ENCODE measurements around the gene TNFRSF18. TPM values are rescaled to one million over a fixed set of nuclear protein-coding genes. Genes with fewer than 3 reads are reported as not detected.
"Not testable (repeated sequence)": the region's sequence is repeated elsewhere in the genome, so short reads cannot be mapped to it uniquely, and the experiment has no call there.

TNFRSF18 gene
- total and polyA plus RNA-seq, 2 experiments from 2014 or later: 1.3 TPM; not detected in 1

DNA sequence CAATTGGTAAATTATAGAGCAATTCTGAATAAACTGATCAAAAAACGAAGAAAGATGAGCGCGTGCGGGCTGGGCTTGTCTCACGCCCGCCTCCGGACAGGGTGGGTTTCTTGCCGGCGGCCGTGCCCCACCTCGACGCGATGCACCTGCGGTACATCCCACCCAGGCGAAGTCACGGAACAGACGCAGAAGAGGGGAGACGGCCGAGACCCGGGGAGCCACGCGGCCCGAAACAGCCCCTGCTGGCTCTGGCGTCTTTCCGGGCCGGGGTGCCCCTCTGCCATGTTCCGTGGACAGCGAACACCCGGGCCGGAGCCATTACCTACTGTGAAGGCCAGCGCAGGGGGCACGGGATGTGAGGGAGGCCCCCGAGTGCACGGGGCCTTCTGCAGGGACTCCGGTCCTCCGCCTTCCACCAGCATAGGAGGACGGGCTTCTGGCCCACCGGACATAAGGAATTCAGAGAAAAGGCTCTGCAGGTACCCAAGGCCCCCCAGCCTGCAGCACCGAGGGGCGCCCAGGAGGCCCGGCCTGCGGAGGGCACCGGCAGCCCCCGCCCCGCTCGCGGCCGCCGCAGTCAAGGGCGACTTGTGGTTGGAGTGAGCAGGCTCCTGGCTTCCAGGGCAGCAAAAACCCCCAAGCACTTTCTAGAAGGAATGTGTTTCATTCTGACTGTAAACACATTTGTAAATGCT lies 47.7 kb upstream of the TNFRSF18 start:
- no peak for DNase-seq (ENCODE audit: low spot score)
- H2AFZ ChIP-seq: no peak overlapping the region
- H3K36me3 ChIP-seq (replicated peaks; ENCODE audit: insufficient read depth, low read depth): no peaks in the 10 kb centered on the region
- no peaks in the 10 kb centered on the region for H3K9me2 ChIP-seq (replicated peaks; ENCODE audit: insufficient read depth)
- 97% methylated on average over 50 of the region's 50 CpGs for WGBS (ENCODE audit: low lambda C conversion rate, missing lambda C conversion rate)
- no peak overlapping the region for H3K27ac ChIP-seq
- no peak for TF ChIP-seq EZH2phosphoT487 (IDR thresholded peaks at IDR 0.05; ENCODE audit: low read depth, severe bottlenecking, unreplicated experiment)
- TF ChIP-seq, protein P1, sequence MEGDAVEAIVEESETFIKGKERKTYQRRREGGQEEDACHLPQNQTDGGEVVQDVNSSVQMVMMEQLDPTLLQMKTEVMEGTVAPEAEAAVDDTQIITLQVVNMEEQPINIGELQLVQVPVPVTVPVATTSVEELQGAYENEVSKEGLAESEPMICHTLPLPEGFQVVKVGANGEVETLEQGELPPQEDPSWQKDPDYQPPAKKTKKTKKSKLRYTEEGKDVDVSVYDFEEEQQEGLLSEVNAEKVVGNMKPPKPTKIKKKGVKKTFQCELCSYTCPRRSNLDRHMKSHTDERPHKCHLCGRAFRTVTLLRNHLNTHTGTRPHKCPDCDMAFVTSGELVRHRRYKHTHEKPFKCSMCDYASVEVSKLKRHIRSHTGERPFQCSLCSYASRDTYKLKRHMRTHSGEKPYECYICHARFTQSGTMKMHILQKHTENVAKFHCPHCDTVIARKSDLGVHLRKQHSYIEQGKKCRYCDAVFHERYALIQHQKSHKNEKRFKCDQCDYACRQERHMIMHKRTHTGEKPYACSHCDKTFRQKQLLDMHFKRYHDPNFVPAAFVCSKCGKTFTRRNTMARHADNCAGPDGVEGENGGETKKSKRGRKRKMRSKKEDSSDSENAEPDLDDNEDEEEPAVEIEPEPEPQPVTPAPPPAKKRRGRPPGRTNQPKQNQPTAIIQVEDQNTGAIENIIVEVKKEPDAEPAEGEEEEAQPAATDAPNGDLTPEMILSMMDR (IDR thresholded peaks at IDR 0.05; ENCODE audit: poor library complexity): no peak
- TF ChIP-seq EZH2 (IDR thresholded peaks at IDR 0.05; ENCODE audit: borderline replicate concordance): no peak
- H3K27me3 ChIP-seq: no peaks in the 10 kb centered on the region
- no peak overlapping the region for H3K4me2 ChIP-seq
- H3K4me3 ChIP-seq: no peak overlapping the region
- H3K9me3 ChIP-seq (ENCODE audit: low read depth): no peaks in the 10 kb centered on the region
- H3K4me1 ChIP-seq (ENCODE audit: insufficient read depth): no peaks in the 10 kb centered on the region
- H3K79me2 ChIP-seq: peaks cover under 1% of the 10 kb centered on the region
- H4K20me1 ChIP-seq (ENCODE audit: insufficient read depth, poor library complexity, severe bottlenecking): no peaks in the 10 kb centered on the region

DNA sequence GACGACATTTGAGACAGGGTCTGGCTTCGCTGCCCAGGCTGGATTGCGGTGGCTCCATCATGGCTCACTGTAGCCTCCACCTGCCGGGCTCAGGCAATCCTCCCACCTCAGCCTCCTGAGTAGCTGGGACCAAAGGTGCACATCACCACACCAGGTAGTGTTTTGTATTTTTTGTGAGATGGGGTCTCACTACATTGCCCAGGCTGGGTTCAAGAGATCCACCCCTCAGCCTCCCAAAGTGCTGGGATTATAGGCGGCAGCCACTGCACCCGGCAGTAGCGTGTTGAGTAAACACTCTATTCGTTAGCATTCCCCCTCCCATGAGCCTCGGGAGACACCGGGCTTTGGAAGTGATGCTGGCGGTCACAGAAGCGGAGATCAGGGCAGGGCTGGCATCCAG lies 46.9 kb upstream of the TNFRSF18 start:
- Histone ChIP-seq H3K9me3 (ENCODE audit: low read depth) (no peaks in the 10 kb centered on the region), H4K20me1 (ENCODE audit: insufficient read depth, poor library complexity, severe bottlenecking) (no peaks in the 10 kb centered on the region), H3K4me3 (no peak overlapping the region), H3K4me2 (no peak overlapping the region), H2AFZ (no peak overlapping the region), H3K27me3 (no peaks in the 10 kb centered on the region), H3K9me2 (replicated peaks; ENCODE audit: insufficient read depth) (no peaks in the 10 kb centered on the region), H3K27ac (no peak overlapping the region), H3K79me2 (no peaks in the 10 kb centered on the region), H3K4me1 (ENCODE audit: insufficient read depth) (no peaks in the 10 kb centered on the region), H3K36me3 (replicated peaks; ENCODE audit: insufficient read depth, low read depth) (no peaks in the 10 kb centered on the region)
- TF ChIP-seq EZH2phosphoT487 (IDR thresholded peaks at IDR 0.05; ENCODE audit: low read depth, severe bottlenecking, unreplicated experiment) (no peak), EZH2 (IDR thresholded peaks at IDR 0.05; ENCODE audit: borderline replicate concordance) (no peak)
- TF ChIP-seq, protein P1 (IDR thresholded peaks at IDR 0.05; ENCODE audit: poor library complexity): no peak
- 96% methylated on average over 12 of the region's 12 CpGs for WGBS (ENCODE audit: low lambda C conversion rate, missing lambda C conversion rate)
- DNase-seq (ENCODE audit: low spot score): no peak

DNA sequence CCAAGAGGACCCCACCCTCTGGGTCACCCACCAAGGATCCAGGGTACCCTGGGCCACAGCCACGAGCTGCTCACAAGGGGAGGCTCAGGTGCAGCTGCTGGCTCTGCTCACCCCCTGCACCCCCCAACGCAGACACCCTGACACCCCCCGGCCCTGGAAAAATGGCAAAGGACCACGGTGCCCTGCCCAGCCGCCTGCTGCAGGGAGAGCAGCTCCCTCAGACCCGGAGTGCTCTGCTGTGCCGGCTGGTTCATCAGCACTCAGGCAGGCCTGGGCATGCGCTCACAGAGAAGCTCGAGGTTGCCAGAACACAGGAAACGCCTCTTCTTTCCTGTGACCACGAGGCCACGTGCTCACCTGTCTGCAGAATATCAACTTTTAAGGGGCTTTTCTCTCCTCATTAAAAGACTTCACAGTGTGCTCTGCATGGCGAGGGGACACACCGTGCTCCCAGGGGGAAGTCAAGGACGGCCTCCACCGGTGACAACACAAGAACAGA lies 44.4 kb upstream of the TNFRSF18 start:
- 79% methylated on average over 14 of the region's 16 CpGs for WGBS (ENCODE audit: low lambda C conversion rate, missing lambda C conversion rate)
- Histone ChIP-seq H3K4me1 (ENCODE audit: insufficient read depth) (peaks cover 3% of the 10 kb centered on the region), H2AFZ (no peak overlapping the region), H3K4me3 (no peak overlapping the region), H3K4me2 (no peak overlapping the region), H3K9me2 (replicated peaks; ENCODE audit: insufficient read depth) (no peaks in the 10 kb centered on the region), H3K79me2 (no peaks in the 10 kb centered on the region), H3K36me3 (replicated peaks; ENCODE audit: insufficient read depth, low read depth) (no peaks in the 10 kb centered on the region), H3K27ac (no peak overlapping the region), H4K20me1 (ENCODE audit: insufficient read depth, poor library complexity, severe bottlenecking) (no peaks in the 10 kb centered on the region), H3K9me3 (ENCODE audit: low read depth) (no peaks in the 10 kb centered on the region), H3K27me3 (peaks cover 19% of the 10 kb centered on the region)
- no peak for DNase-seq (ENCODE audit: low spot score)
- TF ChIP-seq EZH2phosphoT487 (IDR thresholded peaks at IDR 0.05; ENCODE audit: low read depth, severe bottlenecking, unreplicated experiment) (no peak), EZH2 (IDR thresholded peaks at IDR 0.05; ENCODE audit: borderline replicate concordance) (no peak)
- TF ChIP-seq, protein P1 (IDR thresholded peaks at IDR 0.05; ENCODE audit: poor library complexity): no peak

DNA sequence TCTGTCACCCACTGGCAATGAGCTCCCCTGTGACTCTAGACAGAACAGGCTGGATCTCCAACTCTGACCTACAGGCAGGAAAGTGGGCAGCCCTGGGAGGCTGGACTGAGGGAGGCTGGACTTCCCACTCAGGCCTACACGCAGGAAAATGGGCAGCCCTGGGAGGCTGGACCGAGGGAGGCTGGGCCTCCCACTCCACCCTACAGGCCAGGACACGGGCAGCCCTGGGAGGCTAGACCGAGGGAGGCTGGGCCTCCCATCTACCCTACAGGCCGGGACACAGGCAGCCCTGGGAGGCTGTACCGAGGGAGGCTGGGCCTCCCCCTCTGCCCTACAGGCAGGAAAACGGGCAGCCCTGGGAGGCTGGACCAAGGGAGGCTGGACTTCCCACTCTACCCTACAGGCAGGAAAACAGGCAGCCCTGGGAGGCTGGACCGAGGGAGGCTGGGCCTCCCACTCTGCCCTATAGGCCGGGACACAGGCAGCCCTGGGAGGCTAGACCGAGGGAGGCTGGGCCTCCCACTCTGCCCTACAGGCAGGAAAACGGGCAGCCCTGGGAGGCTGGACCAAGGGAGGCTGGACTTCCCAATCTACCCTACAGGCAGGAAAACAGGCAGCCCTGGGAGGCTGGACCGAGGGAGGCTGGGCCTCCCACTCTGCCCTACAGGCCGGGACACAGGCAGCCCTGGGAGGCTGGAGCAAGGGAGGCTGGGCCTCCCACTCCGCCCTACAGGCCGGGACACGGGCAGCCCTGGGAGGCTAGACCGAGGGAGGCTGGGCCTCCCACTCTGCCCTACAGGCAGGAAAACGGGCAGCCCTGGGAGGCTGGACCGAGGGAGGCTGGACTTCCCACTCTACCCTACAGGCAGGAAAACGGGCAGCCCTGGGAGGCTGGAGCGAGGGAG lies 41.9 kb upstream of the TNFRSF18 start:
- H3K9me3 ChIP-seq (ENCODE audit: low read depth); H2AFZ ChIP-seq; H3K4me3 ChIP-seq; H3K79me2 ChIP-seq; H3K27ac ChIP-seq; H3K4me1 ChIP-seq (ENCODE audit: insufficient read depth); DNase-seq (ENCODE audit: low spot score); H3K36me3 ChIP-seq (replicated peaks; ENCODE audit: insufficient read depth, low read depth); H4K20me1 ChIP-seq (ENCODE audit: insufficient read depth, poor library complexity, severe bottlenecking); H3K9me2 ChIP-seq (replicated peaks; ENCODE audit: insufficient read depth); H3K4me2 ChIP-seq: not testable (repeated sequence)
- WGBS (ENCODE audit: low lambda C conversion rate, missing lambda C conversion rate): 91% methylated on average over 12 of the region's 21 CpGs
- peaks cover 24% of the 10 kb centered on the region for H3K27me3 ChIP-seq

Data from hepatocyte (in vitro differentiated cells).